Suppressor macrophage (primary cell): ENCODE results near the gene KRT222.

Experiments
- DNase-seq, 4 experiments: peaks; one replicate each; pipeline ENCODE4 v3.0.0-alpha.2; 2020 to 2022

The KRT222 gene

DNA sequence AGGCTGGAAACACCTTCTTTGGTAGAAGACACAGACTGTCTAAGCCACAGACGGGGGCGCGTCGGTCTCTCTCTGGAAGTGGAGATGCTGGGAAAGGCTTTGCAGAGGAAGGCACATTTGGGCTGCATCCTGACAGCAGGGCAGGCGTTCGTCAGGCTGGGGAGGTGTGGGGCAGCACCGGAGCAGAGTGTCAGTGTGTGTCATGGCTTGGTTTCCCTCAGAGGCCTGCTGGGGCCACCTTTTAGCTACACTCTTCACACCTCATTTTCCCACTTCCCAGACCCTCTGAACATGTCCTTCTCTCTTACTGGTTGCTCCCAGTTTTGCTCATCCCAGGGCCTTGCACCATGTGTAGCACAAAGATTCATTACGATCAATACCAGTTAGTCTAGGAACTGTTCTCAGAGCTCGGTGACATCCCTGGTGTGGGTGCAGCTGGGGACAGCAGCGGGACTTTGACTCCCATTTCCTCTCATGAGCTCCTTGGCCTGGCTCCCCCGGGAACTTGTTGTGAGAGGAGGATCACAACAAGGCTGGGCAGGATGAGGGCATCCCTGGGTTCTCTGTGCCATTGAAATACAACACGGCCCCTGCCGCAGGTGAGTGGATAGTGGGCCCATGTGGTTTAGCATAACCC, 50.4 kb downstream of the KRT222 start:
- no peak for DNase-seq

- no peak for DNase-seq
Observed at GRCh38 chr17:40613467-40614154, 51.4 kb downstream of the KRT222 start.

- DNase-seq, result peak in 1 of 4 experiments; percentile 12
Observed at GRCh38 chr17:40612599-40613244, 52.3 kb downstream of the KRT222 start.

DNA sequence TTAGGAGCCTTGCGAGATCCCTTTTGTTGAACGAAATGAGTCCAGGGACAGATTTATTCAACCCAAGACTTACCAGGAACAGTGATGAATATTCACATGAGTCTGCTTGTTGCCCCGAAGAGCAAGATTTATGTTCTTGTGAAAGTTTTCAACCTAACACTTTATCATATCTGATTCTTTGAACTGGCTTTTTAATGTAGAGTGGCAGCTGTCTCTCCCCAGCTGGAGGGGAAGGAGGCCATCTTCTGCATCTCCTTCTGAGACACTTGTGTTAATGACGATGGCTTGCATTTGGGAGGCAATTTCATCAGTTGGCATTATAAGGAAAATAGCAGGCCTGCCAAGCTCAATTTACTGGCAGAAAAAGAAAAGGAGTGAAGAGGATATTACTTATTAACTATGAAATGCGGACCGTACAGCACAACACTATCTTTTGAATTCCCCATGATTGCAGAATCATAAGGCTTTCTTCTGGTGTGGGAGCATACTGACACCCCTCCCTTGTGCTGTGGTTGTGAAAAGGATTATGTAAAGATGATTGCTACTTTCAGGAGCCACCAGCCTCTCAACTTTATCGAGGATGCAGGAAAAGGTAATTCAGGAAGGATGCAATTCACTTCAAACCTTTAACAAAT, 53.0 kb downstream of the KRT222 start:
- no peak for DNase-seq

GRCh38 chr17:40610359-40610758, 54.6 kb downstream of the KRT222 start:
- DNase-seq, result no peak

DNA sequence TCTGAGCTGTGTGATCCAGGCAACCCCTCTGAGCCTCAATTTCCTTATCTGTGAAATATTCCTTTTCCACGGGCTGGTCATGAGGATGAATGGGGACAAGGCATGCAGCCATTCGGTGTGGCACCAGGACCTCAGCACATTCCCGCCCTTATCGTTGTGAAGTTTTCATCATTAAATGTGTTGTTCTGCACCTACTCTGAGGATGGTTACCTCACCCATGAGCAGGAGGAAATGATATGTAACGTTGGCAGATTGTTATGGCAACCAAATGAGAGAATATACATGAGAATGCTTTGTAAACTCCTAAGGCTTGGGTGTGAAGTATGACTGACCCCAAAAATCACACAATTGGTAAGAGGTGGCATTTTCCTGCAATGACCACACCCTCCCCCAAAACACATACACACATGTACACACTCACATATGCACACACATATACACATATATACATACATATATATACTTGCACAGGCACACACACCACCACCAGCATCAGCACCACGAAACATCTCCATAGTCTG, 56.9 kb downstream of the KRT222 start:
- no peak for DNase-seq

DNA sequence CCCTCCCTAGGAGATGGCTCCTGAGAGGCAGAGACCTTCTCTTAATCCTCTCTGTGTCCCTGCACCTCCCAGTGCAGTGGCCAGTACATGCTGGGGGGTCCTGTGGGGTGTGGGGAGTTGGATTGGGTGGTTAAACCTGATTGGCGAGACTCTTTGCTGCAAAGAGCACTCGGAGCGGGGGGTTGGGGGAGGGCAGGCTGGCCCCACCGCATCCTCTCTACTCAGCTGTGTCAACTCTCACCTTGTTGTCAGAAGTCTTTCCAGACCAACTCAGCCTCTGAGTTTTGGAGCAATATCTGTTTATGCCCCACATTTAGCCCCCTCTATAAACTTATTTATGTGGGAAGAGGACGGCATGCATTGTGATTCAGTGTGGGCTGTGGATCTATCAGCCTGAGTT, 57.3 kb downstream of the KRT222 start:
- DNase-seq, result no peak

DNA sequence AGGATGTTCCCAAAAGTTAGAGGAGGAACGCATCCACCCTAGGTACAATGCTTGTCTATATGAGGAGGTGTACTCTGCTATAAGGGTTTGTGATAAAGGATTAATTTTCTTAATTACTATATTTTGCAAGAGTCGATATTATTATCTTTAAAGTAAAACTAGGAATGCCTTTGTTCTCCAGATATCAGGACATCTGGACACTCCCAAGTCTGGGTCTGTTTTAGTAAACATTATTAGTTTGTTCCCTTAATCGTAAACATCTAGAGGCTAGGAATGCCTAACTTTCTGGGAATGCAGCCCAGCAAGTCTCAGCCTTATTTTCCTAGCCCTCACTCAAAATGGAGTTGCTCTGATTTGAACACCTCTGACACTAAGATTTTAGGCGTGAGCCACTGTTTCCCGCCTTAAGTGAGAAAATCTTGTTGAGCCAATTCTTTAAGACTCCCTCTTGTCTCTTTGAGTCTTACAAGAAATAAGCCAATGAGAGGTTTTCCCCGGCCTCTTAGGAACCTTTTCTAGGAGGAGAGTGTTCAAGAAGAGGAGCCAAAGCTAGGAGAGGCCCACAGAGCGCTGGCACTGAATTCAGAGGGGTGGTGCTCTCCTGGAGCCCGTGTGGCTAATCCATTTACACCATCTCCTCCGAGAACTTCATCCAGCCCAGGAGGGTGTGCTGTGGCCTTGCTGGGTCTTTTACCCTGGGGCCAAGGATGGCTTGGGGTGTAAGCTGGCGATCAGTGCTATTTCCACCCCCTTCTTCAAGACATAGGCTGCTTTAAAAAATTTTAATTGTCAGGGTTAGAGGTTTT, 58.2 kb downstream of the KRT222 start:
- no peak for DNase-seq

DNA sequence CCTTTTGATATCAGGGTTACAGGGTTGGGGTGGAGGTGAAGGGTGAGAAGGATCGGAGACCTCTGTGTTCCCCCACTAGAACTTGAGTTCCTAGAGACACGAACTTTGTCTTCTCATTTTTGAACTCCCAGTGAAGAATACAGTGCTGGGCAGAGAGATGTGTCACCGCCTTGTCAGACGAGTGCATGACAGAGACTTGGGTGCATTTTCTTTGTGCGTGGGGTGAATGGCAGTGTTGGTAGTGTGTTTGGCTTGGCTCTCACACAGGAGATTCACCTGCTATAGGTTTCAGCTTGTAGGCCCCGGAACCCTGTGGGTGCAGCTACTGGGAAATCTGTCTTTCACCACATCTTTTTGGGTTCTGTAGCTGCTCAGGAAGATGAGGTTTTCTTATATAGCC, 59.7 kb downstream of the KRT222 start:
- no peak for DNase-seq
